Stomach (tissue), 4 donors: ENCODE measurements around the gene PRLH.

Experiments
- POLR2A ChIP-seq, 4 donors: fragments of 450-650 bp; IDR thresholded peaks; one replicate each; pipeline ENCODE4 v1.6.1; 2016; ENCODE audit warnings: antibody characterized with exemption in 4 of 4, control low read depth in 2 of 4, mild to moderate bottlenecking in 1 of 4, moderate library complexity in 1 of 4
- TF ChIP-seq, protein P1 (sequence below), 7 experiments: fragments of 450-650 bp in 4 of 7; fragments of 200-600 bp in 3 of 7; sonication (generic) in 3 of 7; IDR thresholded peaks; one replicate each; pipeline ENCODE4 v1.5.1; 2016 to 2019; ENCODE audit warnings: antibody characterized with exemption in 7 of 7, control low read depth in 2 of 7, mild to moderate bottlenecking in 1 of 7

DNA sequence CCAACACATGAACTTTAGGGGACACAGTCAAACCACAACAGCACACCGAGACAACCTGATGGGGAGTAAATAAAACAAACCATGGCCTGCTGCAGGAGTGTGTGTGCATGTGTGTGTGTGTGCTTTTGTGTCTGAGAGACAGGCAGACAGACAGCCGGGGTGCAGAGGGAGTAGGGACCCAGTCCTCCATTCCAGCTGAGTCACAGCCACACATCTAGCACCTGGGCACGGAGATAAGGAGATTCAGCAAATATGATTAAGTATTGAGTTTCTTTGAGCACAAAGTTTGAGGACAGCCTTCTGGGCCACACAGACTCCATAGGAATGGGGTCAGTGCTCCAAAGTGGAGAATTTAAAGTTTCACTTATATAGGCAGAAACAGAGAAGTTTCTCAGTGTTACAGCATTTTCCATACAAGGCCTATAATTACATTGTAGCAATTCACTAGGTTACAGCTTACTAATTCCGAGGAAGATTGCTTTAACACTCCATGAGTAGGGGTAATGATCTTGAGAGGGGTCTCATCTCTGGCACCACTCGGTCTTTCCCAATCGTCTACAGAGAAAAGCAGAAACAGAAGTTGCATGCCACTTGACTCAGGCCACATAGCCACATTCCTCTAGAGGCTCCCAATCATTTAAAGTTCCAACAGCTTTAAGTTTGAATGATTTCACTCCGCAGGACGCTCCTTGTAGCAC is 30.8 kb upstream of the PRLH start:
- TF ChIP-seq POLR2A (IDR thresholded peaks at IDR 0.05) = no peak
- TF ChIP-seq, protein P1, sequence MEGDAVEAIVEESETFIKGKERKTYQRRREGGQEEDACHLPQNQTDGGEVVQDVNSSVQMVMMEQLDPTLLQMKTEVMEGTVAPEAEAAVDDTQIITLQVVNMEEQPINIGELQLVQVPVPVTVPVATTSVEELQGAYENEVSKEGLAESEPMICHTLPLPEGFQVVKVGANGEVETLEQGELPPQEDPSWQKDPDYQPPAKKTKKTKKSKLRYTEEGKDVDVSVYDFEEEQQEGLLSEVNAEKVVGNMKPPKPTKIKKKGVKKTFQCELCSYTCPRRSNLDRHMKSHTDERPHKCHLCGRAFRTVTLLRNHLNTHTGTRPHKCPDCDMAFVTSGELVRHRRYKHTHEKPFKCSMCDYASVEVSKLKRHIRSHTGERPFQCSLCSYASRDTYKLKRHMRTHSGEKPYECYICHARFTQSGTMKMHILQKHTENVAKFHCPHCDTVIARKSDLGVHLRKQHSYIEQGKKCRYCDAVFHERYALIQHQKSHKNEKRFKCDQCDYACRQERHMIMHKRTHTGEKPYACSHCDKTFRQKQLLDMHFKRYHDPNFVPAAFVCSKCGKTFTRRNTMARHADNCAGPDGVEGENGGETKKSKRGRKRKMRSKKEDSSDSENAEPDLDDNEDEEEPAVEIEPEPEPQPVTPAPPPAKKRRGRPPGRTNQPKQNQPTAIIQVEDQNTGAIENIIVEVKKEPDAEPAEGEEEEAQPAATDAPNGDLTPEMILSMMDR (IDR thresholded peaks at IDR 0.05) = no peak
